ENCODE measurements around the gene ERG.

Gene ERG

DNA sequence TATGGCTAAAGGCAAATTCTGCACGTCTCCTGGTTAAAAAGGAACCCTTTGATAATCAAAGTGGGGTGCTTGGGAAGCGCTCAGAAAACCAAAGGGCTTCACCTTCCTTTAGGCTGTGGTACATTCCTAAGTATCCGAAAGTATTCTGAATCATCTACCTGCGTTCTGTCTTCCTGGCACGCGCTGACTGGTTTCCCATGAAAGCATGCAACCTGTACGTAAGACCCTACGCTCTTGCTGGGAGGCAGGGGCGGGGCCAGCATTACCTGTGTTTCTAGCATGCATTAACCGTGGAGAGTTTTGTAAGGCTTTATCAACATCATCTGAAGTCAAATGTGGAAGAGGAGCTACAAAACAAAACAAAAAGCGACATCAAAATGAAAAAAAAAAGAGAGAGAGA lies 96.0 kb downstream of the ERG start:
- Histone ChIP-seq H3K27me3 (ENCODE audit: control insufficient read depth, insufficient read depth, low read length) (peaks cover 79% of the 10 kb centered on the region), H3K9ac (ENCODE audit: low read depth, low read length) (no peak overlapping the region), H3K36me3 (ENCODE audit: insufficient read depth, low read length) (no peaks in the 10 kb centered on the region), H3K4me2 (ENCODE audit: low read length) (no peak overlapping the region), H3K9me3 (replicated peaks; ENCODE audit: low read length) (no peaks in the 10 kb centered on the region), H3K4me3 (ENCODE audit: low read length) (no peak overlapping the region), H3K4me1 (ENCODE audit: control insufficient read depth, insufficient read depth, low read length) (no peaks in the 10 kb centered on the region)

DNA sequence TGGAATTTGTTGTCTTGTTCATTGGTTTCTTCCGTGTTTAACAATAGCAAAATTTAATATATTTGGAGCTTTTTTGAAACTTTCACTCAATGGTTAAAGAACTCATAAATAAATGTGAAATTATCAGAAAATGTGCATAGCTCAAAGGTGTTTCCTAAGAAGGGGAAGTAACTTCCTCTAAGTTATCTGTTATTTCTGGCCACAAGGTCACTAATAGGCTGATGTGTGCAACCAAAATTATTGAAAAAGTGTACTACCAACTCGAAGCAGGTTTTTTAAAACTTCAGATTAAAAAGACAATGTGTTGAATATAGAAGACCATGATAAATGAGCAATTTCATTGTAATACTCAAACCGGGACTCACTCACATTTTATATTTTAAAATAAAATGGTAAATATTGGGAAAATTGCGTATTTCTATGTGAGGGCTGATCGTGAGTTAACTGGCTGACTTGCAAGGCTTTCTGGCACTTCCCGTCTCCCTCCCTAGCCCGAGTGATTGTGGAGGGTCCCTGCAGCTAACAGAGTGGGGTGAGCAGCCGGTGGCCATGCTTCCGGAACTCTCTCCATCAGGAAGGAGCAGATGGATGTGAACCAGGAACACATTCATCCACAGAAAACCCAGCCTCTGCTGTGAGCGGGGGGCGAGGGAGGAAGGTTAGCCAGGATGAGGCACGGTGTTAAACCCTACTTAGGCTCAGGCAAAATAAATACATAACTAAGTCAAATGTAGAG lies 96.9 kb downstream of the ERG start:
- Histone ChIP-seq H3K9ac (ENCODE audit: low read depth, low read length) (no peak overlapping the region), H3K4me3 (ENCODE audit: low read length) (no peak overlapping the region), H3K9me3 (replicated peaks; ENCODE audit: low read length) (no peaks in the 10 kb centered on the region), H3K4me1 (ENCODE audit: control insufficient read depth, insufficient read depth, low read length) (no peaks in the 10 kb centered on the region), H3K27me3 (ENCODE audit: control insufficient read depth, insufficient read depth, low read length) (peaks cover 79% of the 10 kb centered on the region), H3K36me3 (ENCODE audit: insufficient read depth, low read length) (no peaks in the 10 kb centered on the region), H3K4me2 (ENCODE audit: low read length) (no peak overlapping the region)

DNA sequence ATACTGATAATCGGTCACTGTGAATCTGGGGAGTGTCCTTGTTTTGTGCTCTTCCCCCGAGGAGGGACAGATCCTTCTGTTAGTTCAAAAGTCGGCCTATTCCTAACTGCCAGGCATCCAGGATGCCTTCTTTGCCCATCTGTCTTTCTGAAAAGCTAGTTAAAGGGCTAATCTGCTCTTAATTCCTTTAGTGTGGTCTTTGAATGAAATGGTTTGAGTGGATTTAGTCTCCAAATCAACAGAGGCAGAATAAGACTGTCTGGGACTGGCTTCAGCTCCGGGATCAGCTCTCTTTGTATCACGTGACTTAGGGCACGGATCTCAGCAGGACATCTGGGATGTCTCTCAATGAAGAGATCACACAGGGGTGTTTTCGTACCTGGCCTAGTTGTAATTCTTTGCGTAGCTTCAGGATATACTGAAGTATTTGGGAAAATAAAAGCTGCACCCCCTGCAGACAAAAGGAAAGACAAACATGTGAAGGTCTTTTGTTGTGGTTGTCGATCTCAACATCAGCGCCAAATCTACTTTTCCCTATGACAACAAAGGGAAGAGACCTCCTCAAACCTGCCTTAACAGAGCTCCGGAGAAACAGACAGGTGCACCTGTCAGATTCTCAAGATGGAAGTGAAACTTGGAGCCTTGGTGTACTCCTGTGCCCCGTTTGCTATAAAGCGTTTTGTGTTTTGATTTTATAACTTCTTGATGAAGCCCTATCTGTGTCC lies 97.9 kb downstream of the ERG start:
- H3K4me3 ChIP-seq (ENCODE audit: low read length), result no peak overlapping the region
- peaks cover 85% of the 10 kb centered on the region for H3K27me3 ChIP-seq (ENCODE audit: control insufficient read depth, insufficient read depth, low read length)
- no peak overlapping the region for H3K4me2 ChIP-seq (ENCODE audit: low read length)
- no peaks in the 10 kb centered on the region for H3K9me3 ChIP-seq (replicated peaks; ENCODE audit: low read length)
- H3K9ac ChIP-seq (ENCODE audit: low read depth, low read length), result no peak overlapping the region
- H3K4me1 ChIP-seq (ENCODE audit: control insufficient read depth, insufficient read depth, low read length), result no peaks in the 10 kb centered on the region
- no peaks in the 10 kb centered on the region for H3K36me3 ChIP-seq (ENCODE audit: insufficient read depth, low read length)

DNA sequence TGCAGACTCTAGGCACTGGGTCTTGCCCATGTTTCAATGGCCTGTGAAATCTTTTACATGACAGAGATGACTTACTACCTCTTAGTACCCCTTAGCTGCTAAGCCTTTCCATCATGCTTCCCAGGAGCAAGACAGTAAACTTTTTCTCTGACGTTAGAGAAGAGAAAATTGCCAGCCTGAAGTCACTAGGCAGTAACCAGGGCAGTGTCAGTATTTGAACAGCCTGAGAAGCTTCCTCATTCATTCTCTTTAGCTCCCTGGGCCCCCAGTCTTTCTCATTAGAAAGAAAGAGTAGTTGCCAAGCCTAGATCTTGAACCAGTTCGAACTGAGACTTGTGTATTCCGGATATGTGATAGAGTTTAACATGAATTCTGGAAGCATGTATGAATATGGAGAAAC lies 99.2 kb downstream of the ERG start:
- H3K4me1 ChIP-seq (ENCODE audit: control insufficient read depth, insufficient read depth, low read length), result no peaks in the 10 kb centered on the region
- H3K9me3 ChIP-seq (replicated peaks; ENCODE audit: low read length), result no peaks in the 10 kb centered on the region
- H3K9ac ChIP-seq (ENCODE audit: low read depth, low read length), result no peak overlapping the region
- no peaks in the 10 kb centered on the region for H3K36me3 ChIP-seq (ENCODE audit: insufficient read depth, low read length)
- H3K4me2 ChIP-seq (ENCODE audit: low read length), result no peak overlapping the region
- peaks cover 84% of the 10 kb centered on the region for H3K27me3 ChIP-seq (ENCODE audit: control insufficient read depth, insufficient read depth, low read length)
- no peak overlapping the region for H3K4me3 ChIP-seq (ENCODE audit: low read length)

DNA sequence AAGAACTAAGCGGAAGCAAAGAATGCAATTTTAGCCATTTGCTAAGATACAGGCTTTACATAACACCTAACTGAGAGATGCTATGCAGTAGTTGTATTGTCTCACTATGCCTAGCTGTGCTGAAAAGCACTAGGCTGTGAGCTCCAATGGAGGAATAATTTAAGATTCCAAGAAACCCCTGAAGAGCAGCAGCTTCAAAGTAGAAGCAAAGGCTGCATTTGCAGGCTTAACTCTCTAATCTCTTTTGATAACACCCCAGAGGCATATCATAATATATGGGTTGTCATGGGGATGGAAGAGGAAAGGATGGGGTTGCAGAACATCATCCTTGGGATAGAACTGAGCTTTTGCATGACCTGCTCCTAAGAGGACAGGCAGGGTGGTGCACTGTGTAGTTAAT lies 102.0 kb downstream of the ERG start:
- Histone ChIP-seq H3K27me3 (ENCODE audit: control insufficient read depth, insufficient read depth, low read length) (peaks cover 80% of the 10 kb centered on the region), H3K36me3 (ENCODE audit: insufficient read depth, low read length) (no peaks in the 10 kb centered on the region), H3K9ac (ENCODE audit: low read depth, low read length) (no peak overlapping the region), H3K9me3 (replicated peaks; ENCODE audit: low read length) (no peaks in the 10 kb centered on the region), H3K4me2 (ENCODE audit: low read length) (no peak overlapping the region), H3K4me1 (ENCODE audit: control insufficient read depth, insufficient read depth, low read length) (no peaks in the 10 kb centered on the region), H3K4me3 (ENCODE audit: low read length) (no peak overlapping the region)

DNA sequence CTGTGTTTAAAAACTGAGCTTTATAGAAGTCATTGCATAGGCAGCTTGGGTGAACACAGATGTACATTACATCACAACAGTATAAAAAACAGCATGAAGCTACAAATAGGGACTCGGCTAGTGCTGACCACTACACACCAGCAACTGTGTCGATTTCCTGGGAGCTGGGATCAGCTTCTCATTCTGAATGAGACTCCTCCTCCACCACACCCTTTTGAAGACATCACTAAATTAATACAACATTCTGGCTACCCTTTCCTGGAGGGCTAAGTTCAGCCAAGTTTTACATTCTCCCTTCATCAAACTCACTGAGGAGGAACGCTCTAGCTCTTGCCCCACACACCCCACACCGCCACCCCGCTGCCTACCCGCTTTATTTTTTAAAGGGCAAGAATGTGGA lies 102.7 kb downstream of the ERG start:
- no peaks in the 10 kb centered on the region for H3K4me1 ChIP-seq (ENCODE audit: control insufficient read depth, insufficient read depth, low read length)
- no peak overlapping the region for H3K9ac ChIP-seq (ENCODE audit: low read depth, low read length)
- H3K4me3 ChIP-seq (ENCODE audit: low read length), result no peak overlapping the region
- peaks cover 83% of the 10 kb centered on the region for H3K27me3 ChIP-seq (ENCODE audit: control insufficient read depth, insufficient read depth, low read length)
- H3K4me2 ChIP-seq (ENCODE audit: low read length), result no peak overlapping the region
- H3K9me3 ChIP-seq (replicated peaks; ENCODE audit: low read length), result no peaks in the 10 kb centered on the region
- H3K36me3 ChIP-seq (ENCODE audit: insufficient read depth, low read length), result no peaks in the 10 kb centered on the region

DNA sequence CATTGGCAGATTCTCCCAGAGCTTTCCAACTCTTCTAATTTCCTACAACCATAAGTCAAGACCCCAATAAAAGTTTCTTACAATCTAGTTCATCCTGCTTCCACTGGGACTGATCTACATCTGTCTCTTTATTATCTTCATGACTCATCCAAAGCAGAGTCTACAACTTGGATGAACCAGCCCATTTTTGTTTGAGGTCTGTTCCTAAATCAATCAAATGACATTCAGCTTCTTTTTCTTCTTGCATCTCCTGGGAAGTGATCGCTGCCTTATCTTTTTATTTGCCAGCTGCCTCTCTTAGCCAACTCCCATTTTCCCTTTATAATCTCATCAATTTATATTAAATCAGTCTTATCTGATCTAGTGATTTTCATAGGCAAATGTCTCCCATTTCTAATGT lies 105.6 kb downstream of the ERG start:
- Histone ChIP-seq H3K27me3 (ENCODE audit: control insufficient read depth, insufficient read depth, low read length) (peaks cover 74% of the 10 kb centered on the region), H3K4me1 (ENCODE audit: control insufficient read depth, insufficient read depth, low read length) (no peaks in the 10 kb centered on the region), H3K36me3 (ENCODE audit: insufficient read depth, low read length) (no peaks in the 10 kb centered on the region), H3K4me3 (ENCODE audit: low read length) (no peak overlapping the region), H3K9ac (ENCODE audit: low read depth, low read length) (no peak overlapping the region), H3K9me3 (replicated peaks; ENCODE audit: low read length) (no peaks in the 10 kb centered on the region), H3K4me2 (ENCODE audit: low read length) (no peak overlapping the region)

DNA sequence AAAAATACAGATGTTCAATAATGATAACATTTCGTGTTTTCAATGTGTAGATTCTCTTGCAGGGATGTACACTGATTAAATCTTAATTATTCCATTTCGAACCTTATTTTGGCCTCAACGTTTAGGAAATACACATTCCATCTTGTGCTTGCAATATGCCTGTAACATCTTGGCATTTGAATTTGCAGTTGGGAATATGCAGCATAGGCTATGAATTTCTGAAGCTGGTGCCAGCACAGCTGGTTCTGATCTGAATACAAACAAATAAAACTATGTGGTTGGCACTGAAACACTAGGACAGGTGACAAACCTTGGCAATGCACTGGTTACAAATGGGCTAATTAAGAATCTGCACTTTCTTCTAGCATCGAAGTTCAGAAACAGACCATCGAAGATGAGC lies 108.4 kb downstream of the ERG start:
- H3K4me2 ChIP-seq (ENCODE audit: low read length), result no peak overlapping the region
- H3K36me3 ChIP-seq (ENCODE audit: insufficient read depth, low read length), result no peaks in the 10 kb centered on the region
- no peaks in the 10 kb centered on the region for H3K4me1 ChIP-seq (ENCODE audit: control insufficient read depth, insufficient read depth, low read length)
- H3K4me3 ChIP-seq (ENCODE audit: low read length), result no peak overlapping the region
- no peaks in the 10 kb centered on the region for H3K9me3 ChIP-seq (replicated peaks; ENCODE audit: low read length)
- H3K9ac ChIP-seq (ENCODE audit: low read depth, low read length), result no peak overlapping the region
- H3K27me3 ChIP-seq (ENCODE audit: control insufficient read depth, insufficient read depth, low read length), result peaks cover 74% of the 10 kb centered on the region

DNA sequence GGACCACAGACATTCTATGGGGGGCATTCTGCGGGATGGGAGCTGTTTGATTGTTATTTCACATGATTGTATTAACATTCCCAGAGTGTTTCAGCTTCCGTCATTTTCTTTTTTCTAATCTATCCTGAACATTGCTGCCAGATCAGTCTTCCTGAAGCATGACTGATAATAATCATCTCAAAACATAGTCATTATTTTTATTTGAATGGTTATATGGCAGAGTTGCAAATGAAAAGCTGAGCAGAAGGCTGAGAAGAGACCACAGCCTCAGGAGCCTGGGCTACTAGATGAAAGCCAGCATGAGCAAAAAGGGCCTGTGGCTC lies 109.0 kb downstream of the ERG start:
- H3K4me1 ChIP-seq (ENCODE audit: control insufficient read depth, insufficient read depth, low read length), result no peaks in the 10 kb centered on the region
- H3K27me3 ChIP-seq (ENCODE audit: control insufficient read depth, insufficient read depth, low read length), result peaks cover 74% of the 10 kb centered on the region
- no peaks in the 10 kb centered on the region for H3K36me3 ChIP-seq (ENCODE audit: insufficient read depth, low read length)
- H3K4me3 ChIP-seq (ENCODE audit: low read length), result no peak overlapping the region
- H3K9ac ChIP-seq (ENCODE audit: low read depth, low read length), result no peak overlapping the region
- no peak overlapping the region for H3K4me2 ChIP-seq (ENCODE audit: low read length)
- no peaks in the 10 kb centered on the region for H3K9me3 ChIP-seq (replicated peaks; ENCODE audit: low read length)

DNA sequence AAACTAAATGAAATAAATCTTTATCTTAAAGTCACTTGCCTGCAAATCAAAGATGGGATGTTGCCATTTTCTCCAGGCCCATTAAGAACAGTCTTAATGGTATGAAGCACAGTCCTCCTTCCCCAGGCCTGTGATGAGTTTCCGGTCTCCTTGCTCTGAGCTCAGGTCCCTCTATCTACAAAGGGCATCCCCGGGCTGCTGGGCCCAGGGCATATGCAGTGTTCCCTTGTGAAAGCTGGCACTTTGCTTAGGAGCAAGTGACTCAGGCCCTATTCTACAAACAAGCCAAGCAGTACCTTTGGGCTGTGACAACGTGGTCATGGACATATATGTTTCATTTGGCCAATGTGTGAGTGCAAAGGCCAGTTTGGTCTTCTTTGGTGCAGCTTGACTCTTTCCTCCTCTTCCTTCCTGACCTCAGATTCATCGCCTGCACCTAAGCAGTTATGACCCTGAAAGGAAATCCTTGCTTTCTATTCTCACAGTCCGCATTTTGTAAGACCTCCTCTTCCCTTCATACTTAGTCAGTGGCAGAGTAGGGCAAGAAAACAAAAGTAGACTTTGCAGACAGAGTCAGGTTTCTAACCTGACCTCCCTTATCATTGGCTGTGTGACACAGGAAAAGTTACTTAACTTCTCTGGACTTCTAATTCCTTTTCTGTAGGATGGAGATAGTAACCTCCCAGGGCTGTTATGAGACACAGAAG lies 109.5 kb downstream of the ERG start:
- no peaks in the 10 kb centered on the region for H3K36me3 ChIP-seq (ENCODE audit: insufficient read depth, low read length)
- no peak overlapping the region for H3K9ac ChIP-seq (ENCODE audit: low read depth, low read length)
- H3K4me3 ChIP-seq (ENCODE audit: low read length), result no peak overlapping the region
- no peak overlapping the region for H3K4me2 ChIP-seq (ENCODE audit: low read length)
- peaks cover 77% of the 10 kb centered on the region for H3K27me3 ChIP-seq (ENCODE audit: control insufficient read depth, insufficient read depth, low read length)
- no peaks in the 10 kb centered on the region for H3K4me1 ChIP-seq (ENCODE audit: control insufficient read depth, insufficient read depth, low read length)
- no peaks in the 10 kb centered on the region for H3K9me3 ChIP-seq (replicated peaks; ENCODE audit: low read length)

DNA sequence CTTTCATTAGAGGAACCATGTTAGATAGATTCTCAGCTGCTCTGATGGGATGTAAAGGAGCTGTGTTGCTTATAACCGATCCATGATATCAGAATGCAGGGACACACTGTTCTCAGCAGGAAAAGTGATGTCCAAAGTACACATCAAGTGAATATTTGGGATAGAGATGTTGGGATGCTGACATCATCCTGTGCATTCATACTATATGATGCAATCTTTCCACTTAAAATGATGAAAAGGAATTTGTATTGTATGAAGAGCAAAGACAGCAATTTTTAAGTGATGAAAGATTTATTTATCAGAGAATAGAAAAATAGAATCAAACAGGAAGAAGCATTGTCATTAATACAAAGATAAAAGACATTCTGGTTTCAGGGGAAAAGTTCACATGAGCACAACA lies 110.1 kb downstream of the ERG start:
- Histone ChIP-seq H3K36me3 (ENCODE audit: insufficient read depth, low read length) (no peaks in the 10 kb centered on the region), H3K4me3 (ENCODE audit: low read length) (no peak overlapping the region)

More for the DNA sequence above, 110.1 kb downstream of the ERG start:
- Histone ChIP-seq H3K9me3 (replicated peaks; ENCODE audit: low read length) (no peaks in the 10 kb centered on the region), H3K4me2 (ENCODE audit: low read length) (no peak overlapping the region), H3K4me1 (ENCODE audit: control insufficient read depth, insufficient read depth, low read length) (no peaks in the 10 kb centered on the region), H3K27me3 (ENCODE audit: control insufficient read depth, insufficient read depth, low read length) (peaks cover 78% of the 10 kb centered on the region), H3K9ac (ENCODE audit: low read depth, low read length) (no peak overlapping the region)
